Measurements from ENCODE around the gene NUDT9.

- TF ChIP-seq, protein P1, sequence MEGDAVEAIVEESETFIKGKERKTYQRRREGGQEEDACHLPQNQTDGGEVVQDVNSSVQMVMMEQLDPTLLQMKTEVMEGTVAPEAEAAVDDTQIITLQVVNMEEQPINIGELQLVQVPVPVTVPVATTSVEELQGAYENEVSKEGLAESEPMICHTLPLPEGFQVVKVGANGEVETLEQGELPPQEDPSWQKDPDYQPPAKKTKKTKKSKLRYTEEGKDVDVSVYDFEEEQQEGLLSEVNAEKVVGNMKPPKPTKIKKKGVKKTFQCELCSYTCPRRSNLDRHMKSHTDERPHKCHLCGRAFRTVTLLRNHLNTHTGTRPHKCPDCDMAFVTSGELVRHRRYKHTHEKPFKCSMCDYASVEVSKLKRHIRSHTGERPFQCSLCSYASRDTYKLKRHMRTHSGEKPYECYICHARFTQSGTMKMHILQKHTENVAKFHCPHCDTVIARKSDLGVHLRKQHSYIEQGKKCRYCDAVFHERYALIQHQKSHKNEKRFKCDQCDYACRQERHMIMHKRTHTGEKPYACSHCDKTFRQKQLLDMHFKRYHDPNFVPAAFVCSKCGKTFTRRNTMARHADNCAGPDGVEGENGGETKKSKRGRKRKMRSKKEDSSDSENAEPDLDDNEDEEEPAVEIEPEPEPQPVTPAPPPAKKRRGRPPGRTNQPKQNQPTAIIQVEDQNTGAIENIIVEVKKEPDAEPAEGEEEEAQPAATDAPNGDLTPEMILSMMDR (IDR thresholded peaks at IDR 0.05), result no peak
- no peak for TF ChIP-seq POLR2A (IDR thresholded peaks at IDR 0.05)
- TF ChIP-seq POLR2AphosphoS5 (IDR thresholded peaks at IDR 0.05), result no peak
These were observed 29.2 kb downstream of the NUDT9 start for GRCh38 chr4:87451537-87451936.
